ENCODE results near the gene PPFIA1. TPM values are rescaled to one million over a fixed set of nuclear protein-coding genes. Genes with fewer than 3 reads are reported as not detected.

The PPFIA1 gene
- total and polyA plus RNA-seq, 7 donors = 13.2 to 62.1 (median 43.4) TPM

DNA sequence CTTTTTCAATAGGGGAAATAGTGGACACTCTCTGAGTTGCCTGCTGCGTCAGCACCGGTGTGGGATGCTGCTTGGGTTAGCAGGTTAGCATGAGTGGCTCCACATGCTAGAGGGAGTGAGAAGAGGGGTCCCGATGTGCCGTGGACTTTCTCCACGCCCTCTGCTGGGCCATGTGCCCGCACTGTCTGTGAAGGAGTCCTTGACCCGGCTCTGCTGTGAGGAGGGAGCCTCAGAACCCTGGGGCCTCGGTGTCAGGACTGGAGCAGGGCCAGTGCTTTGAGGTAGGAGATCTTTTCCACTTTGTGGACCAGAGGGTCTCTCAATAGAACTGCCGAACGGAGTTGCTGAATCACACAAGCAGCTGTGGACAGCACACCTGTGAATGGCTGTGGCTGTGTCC, 142.7 kb downstream of the PPFIA1 start:
- Histone ChIP-seq H3K27ac (no peak overlapping the region), H3K9me3 (no peaks in the 10 kb centered on the region), H3K4me3 (no peak overlapping the region), H3K36me3 (peaks cover 45 to 100% (median 91%) of the 10 kb centered on the region in 4 donors), H3K27me3 (no peaks in the 10 kb centered on the region), H3K4me1 (no peaks in the 10 kb centered on the region)
- TF ChIP-seq POLR2AphosphoS5 (IDR thresholded peaks at IDR 0.05) = no peak
- TF ChIP-seq, protein P1, sequence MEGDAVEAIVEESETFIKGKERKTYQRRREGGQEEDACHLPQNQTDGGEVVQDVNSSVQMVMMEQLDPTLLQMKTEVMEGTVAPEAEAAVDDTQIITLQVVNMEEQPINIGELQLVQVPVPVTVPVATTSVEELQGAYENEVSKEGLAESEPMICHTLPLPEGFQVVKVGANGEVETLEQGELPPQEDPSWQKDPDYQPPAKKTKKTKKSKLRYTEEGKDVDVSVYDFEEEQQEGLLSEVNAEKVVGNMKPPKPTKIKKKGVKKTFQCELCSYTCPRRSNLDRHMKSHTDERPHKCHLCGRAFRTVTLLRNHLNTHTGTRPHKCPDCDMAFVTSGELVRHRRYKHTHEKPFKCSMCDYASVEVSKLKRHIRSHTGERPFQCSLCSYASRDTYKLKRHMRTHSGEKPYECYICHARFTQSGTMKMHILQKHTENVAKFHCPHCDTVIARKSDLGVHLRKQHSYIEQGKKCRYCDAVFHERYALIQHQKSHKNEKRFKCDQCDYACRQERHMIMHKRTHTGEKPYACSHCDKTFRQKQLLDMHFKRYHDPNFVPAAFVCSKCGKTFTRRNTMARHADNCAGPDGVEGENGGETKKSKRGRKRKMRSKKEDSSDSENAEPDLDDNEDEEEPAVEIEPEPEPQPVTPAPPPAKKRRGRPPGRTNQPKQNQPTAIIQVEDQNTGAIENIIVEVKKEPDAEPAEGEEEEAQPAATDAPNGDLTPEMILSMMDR (IDR thresholded peaks at IDR 0.05) = no peak
- TF ChIP-seq EP300 (IDR thresholded peaks at IDR 0.05) = no peak
- TF ChIP-seq POLR2A (IDR thresholded peaks at IDR 0.05) = no peak
- DNase-seq = no peak
- WGBS, 2 donors = 95% methylated on average over 10 of the region's 10 CpGs
- intact Hi-C loops (cut with DNase I) = no loop called here

DNA sequence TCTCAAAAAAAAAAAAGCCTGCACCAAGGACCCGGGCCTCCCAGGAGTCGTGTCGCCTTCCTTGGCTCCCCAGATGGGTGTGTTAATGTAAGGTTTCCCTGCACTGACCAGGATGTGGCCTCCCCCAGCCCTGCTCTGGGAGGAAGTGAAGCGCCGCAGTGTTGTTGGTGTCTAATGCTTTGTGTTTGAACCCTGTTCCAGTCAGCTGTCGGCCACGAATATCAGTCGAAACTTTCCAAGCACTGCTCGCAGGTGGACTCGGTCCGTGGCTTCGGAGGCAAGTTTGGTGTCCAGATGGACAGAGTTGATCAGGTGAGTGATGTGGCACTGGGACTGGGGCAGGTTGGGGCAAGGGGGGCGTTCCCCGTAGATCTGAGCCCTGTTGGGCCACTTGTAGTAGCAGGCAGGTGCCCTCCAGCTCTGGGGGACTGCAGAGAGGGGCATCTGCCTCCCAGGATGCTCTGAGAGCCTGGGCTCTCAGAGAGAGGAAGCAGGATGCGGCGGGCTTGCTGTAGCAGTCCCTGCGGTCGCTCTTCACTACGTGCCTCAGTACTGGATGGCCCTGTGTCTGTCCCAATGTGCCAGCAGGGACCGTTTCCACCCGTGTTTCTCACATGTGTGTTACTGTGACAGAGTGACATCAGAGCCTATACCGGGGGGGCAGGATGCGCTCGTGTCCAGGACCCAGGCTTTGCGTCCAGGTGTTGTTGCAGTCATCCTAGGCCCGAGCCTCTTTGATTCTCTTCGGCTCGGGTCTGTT, 144.0 kb downstream of the PPFIA1 start:
- no peak for DNase-seq
- 95% methylated on average over 28 of the region's 28 CpGs for WGBS, 2 donors
- peaks cover 32 to 100% (median 91%) of the 10 kb centered on the region in 4 donors for H3K36me3 ChIP-seq
- intact Hi-C loops (cut with DNase I) = no loop called here
- H3K27me3 ChIP-seq = no peaks in the 10 kb centered on the region
- TF ChIP-seq POLR2AphosphoS5 (IDR thresholded peaks at IDR 0.05) = no peak
- TF ChIP-seq, protein P1 (IDR thresholded peaks at IDR 0.05) = no peak
- no peak for TF ChIP-seq POLR2A (IDR thresholded peaks at IDR 0.05)
- no peak for TF ChIP-seq EP300 (IDR thresholded peaks at IDR 0.05)
- no peaks in the 10 kb centered on the region for H3K9me3 ChIP-seq
- peak overlapping the region in 1 of 4 donors; percentile 24 for H3K27ac ChIP-seq
- H3K4me3 ChIP-seq = no peak overlapping the region
- no peaks in the 10 kb centered on the region for H3K4me1 ChIP-seq

DNA sequence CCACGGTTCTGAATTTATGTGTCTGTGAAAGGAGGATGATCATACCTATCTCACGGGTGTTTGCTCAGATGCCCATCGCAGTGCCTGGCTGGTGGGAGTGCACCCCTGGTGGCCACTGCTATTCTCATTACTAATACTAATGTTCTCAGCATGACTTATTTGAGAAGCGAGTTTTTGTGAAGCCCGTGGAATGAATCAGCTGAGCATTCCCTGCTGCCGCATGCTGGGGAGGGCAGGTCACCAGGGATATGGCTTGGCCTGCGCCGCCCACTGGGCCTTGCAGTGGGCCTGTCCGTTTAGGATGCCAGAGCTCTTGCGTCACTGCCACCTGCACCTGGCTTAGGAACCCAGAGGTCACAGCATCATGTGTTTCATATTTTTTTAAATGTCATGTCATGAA, 144.7 kb downstream of the PPFIA1 start:
- WGBS, 2 donors = 85 to 87% methylated on average over 10 of the region's 10 CpGs
- Histone ChIP-seq H3K27ac (peak overlapping the region in 1 of 4 donors; percentile 37), H3K36me3 (peaks cover 32 to 100% (median 91%) of the 10 kb centered on the region in 4 donors), H3K9me3 (no peaks in the 10 kb centered on the region), H3K27me3 (no peaks in the 10 kb centered on the region), H3K4me3 (no peak overlapping the region), H3K4me1 (no peaks in the 10 kb centered on the region)
- DNase-seq = no peak
- intact Hi-C loops (cut with DNase I) = no loop called here
- TF ChIP-seq POLR2AphosphoS5 (IDR thresholded peaks at IDR 0.05) = peak in 1 of 4 donors; percentile 20
- no peak for TF ChIP-seq POLR2A (IDR thresholded peaks at IDR 0.05)
- TF ChIP-seq, protein P1 (IDR thresholded peaks at IDR 0.05) = no peak
- no peak for TF ChIP-seq EP300 (IDR thresholded peaks at IDR 0.05)

DNA sequence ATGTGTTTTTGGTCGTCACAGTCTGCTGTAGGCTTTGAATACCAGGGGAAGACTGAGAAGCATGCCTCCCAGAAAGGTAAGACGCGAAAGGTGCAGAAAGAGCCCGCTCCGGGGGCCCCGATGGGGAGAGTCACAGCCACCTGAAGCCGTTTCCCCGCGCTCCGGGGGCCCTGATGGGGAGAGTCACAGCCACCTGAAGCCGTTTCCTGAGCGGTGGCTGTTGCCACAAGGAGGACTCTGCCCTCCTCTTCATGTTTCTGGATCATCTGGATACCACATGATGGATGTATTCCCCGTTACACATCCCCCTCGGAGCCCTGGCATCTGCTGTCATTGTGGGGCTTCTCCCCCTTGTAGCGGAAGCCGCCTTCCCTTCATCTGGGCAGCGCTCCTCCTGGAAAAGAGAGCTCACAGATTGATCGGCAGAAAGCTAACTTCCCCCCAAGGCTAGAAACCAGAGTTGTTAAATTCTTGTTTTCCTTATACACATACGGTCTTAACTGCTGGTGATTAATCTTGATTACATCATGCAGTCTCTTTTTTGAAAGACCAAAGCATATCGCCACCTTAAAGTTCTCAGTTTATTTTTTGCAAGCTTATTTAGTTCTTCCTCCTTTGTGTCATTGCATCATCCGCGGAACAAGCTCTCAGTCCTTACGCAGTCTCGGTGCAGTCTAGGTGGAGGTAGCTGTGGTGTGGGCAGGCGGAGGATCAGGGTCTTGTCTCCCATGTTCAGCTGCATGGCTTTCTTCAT, 145.3 kb downstream of the PPFIA1 start:
- Histone ChIP-seq H3K9me3 (no peaks in the 10 kb centered on the region), H3K27me3 (no peaks in the 10 kb centered on the region), H3K36me3 (peaks cover 32 to 100% (median 89%) of the 10 kb centered on the region in 4 donors), H3K4me1 (no peaks in the 10 kb centered on the region), H3K27ac (peak overlapping the region in 1 of 4 donors; percentile 37), H3K4me3 (no peak overlapping the region)
- no peak for DNase-seq
- TF ChIP-seq, protein P1 (IDR thresholded peaks at IDR 0.05) = no peak
- TF ChIP-seq POLR2AphosphoS5 (IDR thresholded peaks at IDR 0.05) (no peak), POLR2A (IDR thresholded peaks at IDR 0.05) (no peak), EP300 (IDR thresholded peaks at IDR 0.05) (no peak)
- 64 to 89% methylated on average over 25 of the region's 25 CpGs for WGBS, 2 donors
- intact Hi-C loops (cut with DNase I) = no loop called here

All from sigmoid colon (tissue), 7 donors.